HCT116 (cell line): ENCODE measurements around the gene FBXL17. TPM values are rescaled to one million over a fixed set of nuclear protein-coding genes. Genes with fewer than 3 reads are reported as not detected.
A peak's percentile ranks its signal among the peaks of the same experiment; 100 is the strongest.

Experiments
- ATAC-seq: fragments of 200-7000 bp; cut with Tn5 transposase; 2 replicates; pipeline ENCODE4 v1.9.1; 2020; ENCODE audit warnings: mild to moderate bottlenecking, moderate library complexity
- BruUV-seq: library from RNA; stranded (reverse); fragments of 400-500 nt; replicated peaks from 2 replicates; lab custom pipeline; 2021; lab: Mats Ljungman, UMichigan
- CTCF ChIA-PET: fragments of 300-600 bp; sonication (Branson Sonifier 250); formaldehyde crosslinking; loops from one replicate; lab custom pipeline; 2021; ENCODE audit warnings: antibody characterized with exemption; lab: Charles Lee
- POLR2A ChIA-PET: fragments of 300-600, 350-600 bp; sonication (Branson Sonifier 250); formaldehyde crosslinking; loops from one replicate; lab custom pipeline; 2021; ENCODE audit warnings: antibody characterized with exemption; lab: Charles Lee
- RAD21 ChIA-PET, 2 experiments: fragments of 300-600 bp; sonication (Branson Sonifier 250); formaldehyde crosslinking; loops; one replicate each; lab custom pipeline; 2023; ENCODE audit warnings: low total read pairs in 2 of 2; ENCODE audit not compliant: uncharacterized antibody in 2 of 2, unreplicated experiment in 2 of 2, low non-redundant PET in 1 of 2; lab: Charles Lee
- DNase-seq: peaks from one replicate; pipeline ENCODE4 v3.0.0-alpha.2; 2010; ENCODE audit warnings: low read depth, low spot score
- H2AFZ ChIP-seq: fragments of 200-600 bp; shearing (Covaris generic), sonication (generic); 2 replicates; pipeline ENCODE4 v1.6.1; 2017; ENCODE audit warnings: low read depth, mixed run types, mixed read lengths, antibody characterized with exemption, low read length; ENCODE audit not compliant: poor library complexity, severe bottlenecking
- H3K27ac ChIP-seq: 2 replicates; pipeline ENCODE4 v1.5.1; 2012; ENCODE audit warnings: low read depth, low read length
- H3K27me3 ChIP-seq: fragments of 200-600 bp; sonication (generic); 2 replicates; pipeline ENCODE4 v1.6.1; 2016; ENCODE audit warnings: mixed run types, low read length, mixed read lengths; ENCODE audit not compliant: insufficient read depth
- H3K36me3 ChIP-seq, 2 experiments: fragments of 200-500 bp in 1 of 2; fragments of 200-600 bp in 1 of 2; sonication (Bioruptor generic) in 1 of 2; sonication (generic) in 1 of 2; 2 replicates each; pipeline versions ENCODE4 v1.5.1 to v1.6.1; 2014 to 2016; ENCODE audit warnings: low read length in 2 of 2, inconsistent platforms in 1 of 2, mixed read lengths in 1 of 2, mixed run types in 1 of 2; ENCODE audit not compliant: insufficient read depth in 2 of 2, control insufficient read depth in 1 of 2
- H3K4me1 ChIP-seq, 2 experiments: fragments of 200-600 bp in 1 of 2; sonication (generic) in 1 of 2; 2 replicates each; pipeline versions ENCODE4 v1.5.1 to v1.6.1; 2012 to 2017; ENCODE audit warnings: low read length in 2 of 2, inconsistent platforms in 1 of 2, mild to moderate bottlenecking in 1 of 2, mixed read lengths in 1 of 2, mixed run types in 1 of 2, moderate library complexity in 1 of 2; ENCODE audit not compliant: insufficient read depth in 2 of 2, control insufficient read depth in 1 of 2
- H3K4me2 ChIP-seq: fragments of 200-600 bp; sonication (generic); 2 replicates; pipeline ENCODE4 v1.6.1; 2017; ENCODE audit warnings: mixed run types, low read length, mixed read lengths
- H3K4me3 ChIP-seq, 2 experiments: fragments of 200-600 bp in 1 of 2; sonication (generic) in 1 of 2; replicated peaks in 1 of 2; 2 replicates each; pipeline ENCODE4 v1.5.1; 2011 to 2016; ENCODE audit warnings: low read length in 2 of 2, control low read depth in 1 of 2, low read depth in 1 of 2, mild to moderate bottlenecking in 1 of 2, mixed read lengths in 1 of 2, mixed run types in 1 of 2
- H3K79me2 ChIP-seq: fragments of 200-600 bp; sonication (generic); 2 replicates; pipeline ENCODE4 v1.6.1; 2017; ENCODE audit warnings: mild to moderate bottlenecking, mixed run types, low read length, moderate library complexity, mixed read lengths; ENCODE audit not compliant: insufficient read depth
- H3K9ac ChIP-seq: fragments of 200-600 bp; sonication (generic); 2 replicates; pipeline ENCODE4 v1.6.1; 2016; ENCODE audit warnings: low read length, mixed read lengths
- H3K9me2 ChIP-seq: fragments of 200-600 bp; sonication (generic), shearing (Covaris generic); 2 replicates; pipeline ENCODE4 v1.6.1; 2017; ENCODE audit warnings: mixed run types, mild to moderate bottlenecking, moderate library complexity; ENCODE audit not compliant: insufficient read depth
- H3K9me3 ChIP-seq, 2 experiments: fragments of 200-500 bp in 1 of 2; fragments of 200-600 bp in 1 of 2; sonication (Bioruptor generic) in 1 of 2; sonication (generic) in 1 of 2; 2 replicates each; pipeline ENCODE4 v1.6.1; 2014 to 2017; ENCODE audit warnings: low read length in 2 of 2, mixed read lengths in 2 of 2, inconsistent platforms in 1 of 2, low read depth in 1 of 2, mild to moderate bottlenecking in 1 of 2, mixed run types in 1 of 2, moderate library complexity in 1 of 2; ENCODE audit not compliant: control insufficient read depth in 1 of 2, insufficient read depth in 1 of 2
- H4K20me1 ChIP-seq: fragments of 200-600 bp; sonication (generic), shearing (Covaris generic); 2 replicates; pipeline ENCODE4 v1.6.1; 2017; ENCODE audit warnings: mixed run types, mild to moderate bottlenecking, moderate library complexity; ENCODE audit not compliant: insufficient read depth
- CBX3 ChIP-seq: IDR thresholded peaks from 2 replicates; pipeline ENCODE4 v1.6.1; 2012; ENCODE audit warnings: low read depth
- CEBPB ChIP-seq: IDR thresholded peaks from 2 replicates; pipeline ENCODE4 v1.6.1; 2012; ENCODE audit warnings: low read depth
- EGR1 ChIP-seq: IDR thresholded peaks from 2 replicates; pipeline ENCODE4 v1.6.1; 2012; ENCODE audit warnings: low read depth
- ELF1 ChIP-seq: IDR thresholded peaks from 2 replicates; pipeline ENCODE4 v1.6.1; 2012; ENCODE audit warnings: low read depth, borderline replicate concordance
- EZH2 ChIP-seq: fragments of 200-600 bp; sonication (generic); IDR thresholded peaks from 2 replicates; pipeline ENCODE4 v1.6.1; 2017; ENCODE audit warnings: antibody characterized with exemption, mixed run types
- EZH2phosphoT487 ChIP-seq: fragments of 200-600 bp; IDR thresholded peaks from 2 replicates; pipeline ENCODE4 v1.6.1; 2018; ENCODE audit warnings: antibody characterized with exemption, borderline replicate concordance
- FOSL1 ChIP-seq: IDR thresholded peaks from 2 replicates; pipeline ENCODE4 v1.6.1; 2012; ENCODE audit warnings: low read depth
- JUND ChIP-seq: IDR thresholded peaks from 2 replicates; pipeline ENCODE4 v1.6.1; 2012
- MAX ChIP-seq: IDR thresholded peaks from 2 replicates; pipeline ENCODE4 v1.6.1; 2012
- POLR2A ChIP-seq: IDR thresholded peaks from 2 replicates; pipeline ENCODE4 v1.7.0; 2011; ENCODE audit warnings: borderline replicate concordance; ENCODE audit not compliant: insufficient read depth, insufficient read length; ENCODE audit errors: extremely low read depth
- POLR2AphosphoS5 ChIP-seq: IDR thresholded peaks from 2 replicates; pipeline ENCODE4 v1.6.1; 2011; ENCODE audit warnings: mild to moderate bottlenecking, low read depth, low read length, moderate library complexity
- RAD21 ChIP-seq: IDR thresholded peaks from 2 replicates; pipeline ENCODE4 v1.6.1; 2012; ENCODE audit warnings: low read depth, mild to moderate bottlenecking
- REST ChIP-seq: IDR thresholded peaks from 2 replicates; pipeline ENCODE4 v1.6.1; 2012; ENCODE audit warnings: low read depth
- SIN3A ChIP-seq: IDR thresholded peaks from 2 replicates; pipeline ENCODE4 v1.6.1; 2012; ENCODE audit warnings: low read depth
- SRF ChIP-seq: IDR thresholded peaks from 2 replicates; pipeline ENCODE4 v1.6.1; 2012; ENCODE audit warnings: low read depth
- TCF7L2 ChIP-seq: IDR thresholded peaks from 2 replicates; pipeline ENCODE4 v1.7.0; 2011; ENCODE audit warnings: borderline replicate concordance, inconsistent platforms; ENCODE audit not compliant: insufficient read depth, insufficient read length; ENCODE audit errors: extremely low read depth
- YY1 ChIP-seq: IDR thresholded peaks from 2 replicates; pipeline ENCODE4 v1.6.1; 2011; ENCODE audit warnings: low read length, low read depth, moderate library complexity, mild to moderate bottlenecking; ENCODE audit not compliant: insufficient replicate concordance; ENCODE audit errors: extremely low read depth
- ZFX ChIP-seq: fragments of 450-650 bp; IDR thresholded peaks from 2 replicates; pipeline ENCODE4 v1.6.1; 2017
- ZNF274 ChIP-seq: fragments of 200-500 bp; sonication (Bioruptor generic); IDR thresholded peaks from 2 replicates; pipeline ENCODE4 v1.6.1; 2014; ENCODE audit warnings: mild to moderate bottlenecking, low read depth, low read length, inconsistent platforms
- intact Hi-C: fragments of 100-400 bp; cut with micrococcal nuclease; formaldehyde crosslinking; loops from 2 replicates; pipeline ENCODE4 v1.10.0; 2022
- total RNA-seq: library from RNA; stranded (reverse); gene quantifications from one replicate; pipeline ENCODE4 v1.2.1, GENCODE V29; 2021; ENCODE audit not compliant: unreplicated experiment
- TF ChIP-seq, protein P1 (sequence below): IDR thresholded peaks from 2 replicates; pipeline ENCODE4 v1.6.1; 2011; ENCODE audit warnings: mild to moderate bottlenecking, low read length, moderate library complexity; ENCODE audit not compliant: insufficient replicate concordance; ENCODE audit errors: extremely low read depth
- TF ChIP-seq, protein P2 (sequence below), 3 experiments: fragments of 200-600 bp in 1 of 3; sonication (generic) in 1 of 3; IDR thresholded peaks in 2 of 3; conservative IDR thresholded peaks in 1 of 3; 2 replicates each; pipeline ENCODE4 v1.5.1; 2012 to 2017; ENCODE audit warnings: low read depth in 2 of 3, low read length in 2 of 3, antibody characterized with exemption in 1 of 3, borderline replicate concordance in 1 of 3, control low read depth in 1 of 3, mild to moderate bottlenecking in 1 of 3, mixed read lengths in 1 of 3, mixed run types in 1 of 3, moderate library complexity in 1 of 3; ENCODE audit not compliant: insufficient read depth in 1 of 3

The FBXL17 gene
- total RNA-seq, 1 experiment from 2014 or later, result 9.4 TPM

GRCh38 chr5:108216890-108217289 is 165.0 kb downstream of the FBXL17 start:
- CTCF ChIA-PET, result interaction anchor here (1.3 kb wide), 1 partner anchor 43 kb away, joined by 3 read pairs; no protein-coding TSS in a partner anchor
- no peaks in the 10 kb centered on the region for H3K79me2 ChIP-seq
- no peaks in the 10 kb centered on the region for H3K36me3 ChIP-seq
- BruUV-seq, result no TSS peak
- no peaks in the 10 kb centered on the region for H4K20me1 ChIP-seq
- ATAC-seq, result peak; percentile 88
- no peak overlapping the region for H3K9ac ChIP-seq
- DNase-seq, result peak; percentile 32
- H3K9me3 ChIP-seq, result no peaks in the 10 kb centered on the region
- peaks cover 15 to 27% of the 10 kb centered on the region in 2 experiments for H3K4me1 ChIP-seq
- RAD21 ChIA-PET, result no interaction called here
- no peaks in the 10 kb centered on the region for H3K27me3 ChIP-seq
- TF ChIP-seq FOSL1, result peak; percentile 57
- no peak for TF ChIP-seq SIN3A
- TF ChIP-seq, protein P1, sequence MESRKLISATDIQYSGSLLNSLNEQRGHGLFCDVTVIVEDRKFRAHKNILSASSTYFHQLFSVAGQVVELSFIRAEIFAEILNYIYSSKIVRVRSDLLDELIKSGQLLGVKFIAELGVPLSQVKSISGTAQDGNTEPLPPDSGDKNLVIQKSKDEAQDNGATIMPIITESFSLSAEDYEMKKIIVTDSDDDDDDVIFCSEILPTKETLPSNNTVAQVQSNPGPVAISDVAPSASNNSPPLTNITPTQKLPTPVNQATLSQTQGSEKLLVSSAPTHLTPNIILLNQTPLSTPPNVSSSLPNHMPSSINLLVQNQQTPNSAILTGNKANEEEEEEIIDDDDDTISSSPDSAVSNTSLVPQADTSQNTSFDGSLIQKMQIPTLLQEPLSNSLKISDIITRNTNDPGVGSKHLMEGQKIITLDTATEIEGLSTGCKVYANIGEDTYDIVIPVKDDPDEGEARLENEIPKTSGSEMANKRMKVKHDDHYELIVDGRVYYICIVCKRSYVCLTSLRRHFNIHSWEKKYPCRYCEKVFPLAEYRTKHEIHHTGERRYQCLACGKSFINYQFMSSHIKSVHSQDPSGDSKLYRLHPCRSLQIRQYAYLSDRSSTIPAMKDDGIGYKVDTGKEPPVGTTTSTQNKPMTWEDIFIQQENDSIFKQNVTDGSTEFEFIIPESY, result no peak
- TF ChIP-seq RAD21, result no peak
- no peak for TF ChIP-seq CBX3
- TF ChIP-seq MAX, result no peak
- no peak for TF ChIP-seq ZFX
- no peak for TF ChIP-seq CEBPB
- TF ChIP-seq EZH2phosphoT487, result no peak
- no peak for TF ChIP-seq POLR2A
- TF ChIP-seq EZH2, result no peak
- TF ChIP-seq REST, result no peak
- TF ChIP-seq TCF7L2, result no peak
- TF ChIP-seq, protein P2, sequence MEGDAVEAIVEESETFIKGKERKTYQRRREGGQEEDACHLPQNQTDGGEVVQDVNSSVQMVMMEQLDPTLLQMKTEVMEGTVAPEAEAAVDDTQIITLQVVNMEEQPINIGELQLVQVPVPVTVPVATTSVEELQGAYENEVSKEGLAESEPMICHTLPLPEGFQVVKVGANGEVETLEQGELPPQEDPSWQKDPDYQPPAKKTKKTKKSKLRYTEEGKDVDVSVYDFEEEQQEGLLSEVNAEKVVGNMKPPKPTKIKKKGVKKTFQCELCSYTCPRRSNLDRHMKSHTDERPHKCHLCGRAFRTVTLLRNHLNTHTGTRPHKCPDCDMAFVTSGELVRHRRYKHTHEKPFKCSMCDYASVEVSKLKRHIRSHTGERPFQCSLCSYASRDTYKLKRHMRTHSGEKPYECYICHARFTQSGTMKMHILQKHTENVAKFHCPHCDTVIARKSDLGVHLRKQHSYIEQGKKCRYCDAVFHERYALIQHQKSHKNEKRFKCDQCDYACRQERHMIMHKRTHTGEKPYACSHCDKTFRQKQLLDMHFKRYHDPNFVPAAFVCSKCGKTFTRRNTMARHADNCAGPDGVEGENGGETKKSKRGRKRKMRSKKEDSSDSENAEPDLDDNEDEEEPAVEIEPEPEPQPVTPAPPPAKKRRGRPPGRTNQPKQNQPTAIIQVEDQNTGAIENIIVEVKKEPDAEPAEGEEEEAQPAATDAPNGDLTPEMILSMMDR (IDR thresholded peaks at IDR 0.05 in 2 of 3, conservative IDR thresholded peaks at IDR 0.05 in 1 of 3; ENCODE audit: borderline replicate concordance in 1 of 3, insufficient read depth in 1 of 3, low read depth in 2 of 3, low read length in 2 of 3), result no peak
- peak; percentile 52; the same call in 1 of the 2 replicates for TF ChIP-seq SRF
- TF ChIP-seq YY1, result no peak
- TF ChIP-seq ZNF274, result no peak
- TF ChIP-seq ELF1, result no peak
- TF ChIP-seq JUND, result peak; percentile 54
- TF ChIP-seq POLR2AphosphoS5, result no peak
- no peak for TF ChIP-seq EGR1
- TF ChIP-seq, all 23 proteins: peak for 3
- intact Hi-C loops, result no loop called here
- Histone ChIP-seq H3K27ac (no peak overlapping the region), H3K4me2 (peak overlapping the region; percentile 51), H2AFZ (no peak overlapping the region), H3K9me2 (no peaks in the 10 kb centered on the region), H3K4me3 (no peak overlapping the region)
- POLR2A ChIA-PET, result no interaction called here
